Stimulated activated naive B cell treated with anti-CD40 and anti-IgM and Interleukin-4, amounts not matched to agents 10 μg/mL and 1 μg/mL and 100 μg/mL, for 72 hours (primary cell): ENCODE data around the gene CIART.
A peak's percentile ranks its signal among the peaks of the same experiment; 100 is the strongest.
"Not testable (repeated sequence)": the region's sequence is repeated elsewhere in the genome, so short reads cannot be mapped to it uniquely, and the experiment has no call there.

Experiments
- ATAC-seq, 2 donors: fragments of 150-1000 bp; cut with Tn5 transposase; replicated peaks; 2 replicates each; pipeline ENCODE4 v1.10.0; 2021; ENCODE audit warnings: moderate library complexity in 1 of 2
- DNase-seq: peaks from one replicate; pipeline ENCODE4 v3.0.0; 2021
- H3K27ac Mint-ChIP-seq: one replicate; pipeline ENCODE4 v1.8.0; 2022; ENCODE audit warnings: mild to moderate bottlenecking, mixed read lengths
- H3K27me3 Mint-ChIP-seq, 2 donors: one replicate each; pipeline ENCODE4 v1.8.0; 2022; ENCODE audit warnings: mixed read lengths in 2 of 2
- H3K36me3 Mint-ChIP-seq, 2 donors: one replicate each; pipeline ENCODE4 v1.8.0; 2022; ENCODE audit warnings: mixed read lengths in 2 of 2, mild to moderate bottlenecking in 1 of 2
- H3K4me1 Mint-ChIP-seq, 2 donors: one replicate each; pipeline ENCODE4 v1.8.0; 2022; ENCODE audit warnings: mixed read lengths in 2 of 2, mild to moderate bottlenecking in 1 of 2
- H3K4me3 Mint-ChIP-seq, 2 donors: one replicate each; pipeline ENCODE4 v1.8.0; 2022; ENCODE audit warnings: mild to moderate bottlenecking in 2 of 2, mixed read lengths in 2 of 2, moderate library complexity in 1 of 2
- H3K9me3 Mint-ChIP-seq, 2 donors: one replicate each; pipeline ENCODE4 v1.8.0; 2022; ENCODE audit warnings: mixed read lengths in 2 of 2, mild to moderate bottlenecking in 1 of 2

The CIART gene

DNA sequence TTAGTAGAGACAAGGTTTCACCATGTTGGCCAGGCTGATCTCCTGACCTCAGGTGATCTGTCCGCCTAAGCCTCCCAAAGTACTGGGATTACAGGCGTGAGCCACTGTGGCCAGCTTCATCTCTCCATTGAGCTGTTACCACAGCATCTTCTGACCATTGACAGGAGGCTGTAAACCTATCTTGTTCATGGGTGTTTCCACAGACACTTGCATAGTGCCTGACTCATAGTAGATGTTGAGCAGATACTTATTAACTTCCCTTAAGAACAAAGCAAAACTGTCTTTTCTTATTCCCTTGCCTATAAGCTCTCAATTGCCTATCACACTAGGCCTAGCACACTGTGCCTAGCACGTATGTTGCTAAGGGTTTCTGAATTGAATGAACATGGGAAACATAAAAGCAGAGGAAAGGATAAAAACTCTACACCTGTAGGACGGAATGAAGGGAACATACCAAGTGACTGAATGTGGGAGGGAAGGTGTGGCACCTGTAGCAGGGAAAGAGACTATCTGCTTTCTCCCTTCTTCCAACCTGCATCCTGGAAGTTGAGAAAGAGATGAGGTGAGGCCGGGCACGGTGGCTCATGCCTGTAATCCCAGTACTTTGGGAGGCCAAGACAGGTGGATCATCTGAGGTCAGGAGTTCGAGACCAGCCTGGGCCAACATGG lies 10.9 kb upstream of the CIART start:
- ATAC-seq (no peak), DNase-seq (no peak)
- no peaks in the 10 kb centered on the region for H3K9me3 Mint-ChIP-seq
- peaks cover 21 to 39% of the 10 kb centered on the region in 2 donors for H3K4me1 Mint-ChIP-seq
- H3K4me3 Mint-ChIP-seq: no peak overlapping the region
- peaks cover 21 to 35% of the 10 kb centered on the region in 2 donors for H3K36me3 Mint-ChIP-seq
- peaks cover 0 to 16% of the 10 kb centered on the region in 2 donors for H3K27me3 Mint-ChIP-seq
- no peak overlapping the region for H3K27ac Mint-ChIP-seq

DNA sequence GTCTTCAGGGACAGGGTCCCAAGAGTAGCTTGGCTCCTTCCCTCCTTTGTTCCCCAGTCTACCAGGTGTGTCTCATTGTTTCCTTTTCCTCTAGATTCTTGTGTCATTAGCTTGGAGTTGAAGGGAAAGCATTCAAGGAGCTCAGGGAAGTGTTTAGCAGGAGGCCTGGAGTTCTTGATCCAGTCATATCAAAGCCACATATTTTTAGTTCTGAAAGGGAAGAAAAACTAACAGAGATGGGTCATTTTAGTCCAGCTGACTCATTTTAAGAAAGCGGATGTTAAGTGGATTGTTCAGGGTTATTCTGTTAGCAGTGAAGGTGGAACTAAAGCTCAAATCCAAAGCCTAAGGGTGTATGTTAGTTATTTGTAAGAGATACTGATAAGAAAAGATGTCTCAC lies 9.0 kb upstream of the CIART start:
- no peak overlapping the region for H3K27ac Mint-ChIP-seq
- no peak for DNase-seq
- H3K27me3 Mint-ChIP-seq: peaks cover 4 to 19% of the 10 kb centered on the region in 2 donors
- no peak overlapping the region for H3K4me3 Mint-ChIP-seq
- H3K4me1 Mint-ChIP-seq: peaks cover 7 to 25% of the 10 kb centered on the region in 2 donors
- peaks cover 10 to 17% of the 10 kb centered on the region in 2 donors for H3K36me3 Mint-ChIP-seq
- ATAC-seq: no peak
- no peaks in the 10 kb centered on the region for H3K9me3 Mint-ChIP-seq

DNA sequence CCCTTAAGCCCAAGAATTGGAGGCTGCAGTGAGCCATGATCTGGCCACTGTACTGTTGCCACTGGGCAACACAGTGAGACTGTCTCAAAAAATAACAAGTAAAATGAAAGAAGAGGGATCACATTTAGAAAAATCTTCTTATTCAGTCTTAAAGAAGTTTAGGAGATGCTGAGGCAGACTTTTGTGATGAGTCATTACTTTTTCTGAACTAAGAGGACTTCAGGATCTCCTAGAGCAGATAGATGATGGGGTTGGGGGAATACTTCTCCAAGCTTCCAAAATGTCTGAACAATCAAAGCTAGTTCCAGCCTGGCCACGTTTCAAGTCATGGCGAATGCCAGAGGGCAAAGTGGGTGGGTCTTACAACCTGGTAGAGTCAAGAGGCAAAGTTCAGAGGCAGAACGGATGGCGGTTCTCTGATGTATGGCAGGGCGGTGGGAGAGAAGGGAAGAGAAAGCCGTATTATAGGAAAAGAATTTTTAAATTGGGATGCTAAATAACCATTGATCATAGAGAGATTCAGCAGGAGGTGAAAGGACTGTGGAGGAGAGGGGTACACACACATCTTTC lies 2.1 kb upstream of the CIART start:
- H3K9me3 Mint-ChIP-seq: no peaks in the 10 kb centered on the region
- no peak for DNase-seq
- H3K4me1 Mint-ChIP-seq: peaks cover 16 to 25% of the 10 kb centered on the region in 2 donors
- H3K27me3 Mint-ChIP-seq: peaks cover 21 to 22% of the 10 kb centered on the region in 2 donors
- H3K36me3 Mint-ChIP-seq: peaks cover 2 to 10% of the 10 kb centered on the region in 2 donors
- ATAC-seq: no peak
- H3K27ac Mint-ChIP-seq: no peak overlapping the region
- no peak overlapping the region for H3K4me3 Mint-ChIP-seq

DNA sequence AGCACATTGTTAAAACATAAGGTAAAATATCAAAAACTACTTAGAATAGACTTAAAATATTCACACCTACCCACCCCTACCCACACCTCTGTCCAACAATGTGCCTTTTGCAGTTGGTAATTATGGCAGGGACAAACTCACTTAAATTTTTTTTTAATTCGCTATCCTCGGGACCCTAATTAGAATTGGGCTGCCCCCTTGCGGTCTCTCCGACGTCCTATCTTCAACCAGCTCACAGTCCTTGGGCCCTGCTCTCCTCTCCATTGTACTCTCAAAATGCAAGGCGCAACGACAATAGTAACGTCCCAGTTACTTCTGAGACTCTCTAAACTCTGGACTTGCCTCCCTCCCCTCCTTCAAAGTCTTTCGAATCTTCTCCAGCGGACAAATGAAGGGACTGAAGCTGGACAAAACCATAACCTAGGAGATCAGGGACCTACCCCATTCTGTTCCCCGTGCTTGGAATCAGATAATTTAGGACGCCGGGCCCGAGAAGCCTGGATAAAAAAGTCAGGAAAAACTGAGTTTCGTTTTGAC lies 1.1 kb upstream of the CIART start:
- peak; percentile 70 to 72 for ATAC-seq
- DNase-seq: peak; percentile 35
- peak overlapping the region; percentile 78 to 88 for H3K4me3 Mint-ChIP-seq
- peaks cover 2 to 6% of the 10 kb centered on the region in 2 donors for H3K36me3 Mint-ChIP-seq
- no peaks in the 10 kb centered on the region for H3K9me3 Mint-ChIP-seq
- H3K27ac Mint-ChIP-seq: peak overlapping the region; percentile 72
- peaks cover 21 to 22% of the 10 kb centered on the region in 2 donors for H3K27me3 Mint-ChIP-seq
- H3K4me1 Mint-ChIP-seq: peaks cover 16 to 25% of the 10 kb centered on the region in 2 donors

DNA sequence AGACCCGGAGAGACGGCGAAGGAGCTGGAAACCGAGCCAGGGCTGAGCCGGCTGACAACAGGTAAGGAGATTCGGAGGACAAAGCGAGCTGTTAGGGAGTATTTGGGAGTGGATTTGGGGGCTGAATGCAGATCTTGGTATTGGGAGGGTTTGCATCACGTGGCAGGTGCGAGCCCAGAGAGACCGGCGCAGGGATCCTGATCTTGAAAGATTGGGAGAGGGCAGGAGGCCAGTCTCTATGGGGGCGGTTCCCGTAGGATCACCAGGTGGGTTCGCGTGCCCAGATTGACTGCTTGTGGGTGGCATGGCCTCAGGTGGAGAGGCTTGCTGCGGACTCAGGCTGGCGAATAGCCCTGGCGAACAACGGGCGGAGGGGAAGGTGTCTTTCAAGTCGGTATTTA lies 204 bp downstream of the CIART start:
- DNase-seq (no peak), ATAC-seq (no peak)
- peaks cover 16 to 25% of the 10 kb centered on the region in 2 donors for H3K4me1 Mint-ChIP-seq
- peaks cover 0 to 4% of the 10 kb centered on the region in 2 donors for H3K36me3 Mint-ChIP-seq
- no peak overlapping the region for H3K27ac Mint-ChIP-seq
- H3K4me3 Mint-ChIP-seq: peak overlapping the region; percentile 78 to 88
- H3K27me3 Mint-ChIP-seq: peaks cover 17 to 22% of the 10 kb centered on the region in 2 donors
- no peaks in the 10 kb centered on the region for H3K9me3 Mint-ChIP-seq

DNA sequence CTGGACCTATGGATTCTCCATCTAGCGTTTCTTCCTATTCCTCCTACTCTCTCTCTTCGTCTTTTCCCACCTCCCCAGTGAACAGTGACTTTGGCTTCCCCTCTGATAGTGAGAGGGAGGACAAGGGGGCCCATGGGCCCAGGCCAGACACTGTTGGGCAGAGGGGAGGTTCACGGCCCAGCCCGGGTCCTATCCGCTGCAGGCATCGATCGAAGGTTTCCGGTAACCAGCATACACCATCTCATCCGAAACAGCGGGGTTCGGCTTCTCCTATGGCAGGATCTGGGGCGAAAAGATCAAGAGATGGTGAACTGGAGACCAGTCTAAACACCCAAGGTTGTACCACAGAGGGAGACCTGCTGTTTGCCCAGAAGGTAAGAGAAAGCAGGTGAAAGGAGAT lies 906 bp downstream of the CIART start:
- ATAC-seq (no peak), DNase-seq (no peak)
- H3K4me1 Mint-ChIP-seq: peaks cover 16 to 23% of the 10 kb centered on the region in 2 donors
- H3K27me3 Mint-ChIP-seq: peaks cover 18 to 21% of the 10 kb centered on the region in 2 donors
- peak overlapping the region; percentile 40 to 42 for H3K4me3 Mint-ChIP-seq
- no peaks in the 10 kb centered on the region for H3K9me3 Mint-ChIP-seq
- peaks cover 0 to 4% of the 10 kb centered on the region in 2 donors for H3K36me3 Mint-ChIP-seq
- no peak overlapping the region for H3K27ac Mint-ChIP-seq

DNA sequence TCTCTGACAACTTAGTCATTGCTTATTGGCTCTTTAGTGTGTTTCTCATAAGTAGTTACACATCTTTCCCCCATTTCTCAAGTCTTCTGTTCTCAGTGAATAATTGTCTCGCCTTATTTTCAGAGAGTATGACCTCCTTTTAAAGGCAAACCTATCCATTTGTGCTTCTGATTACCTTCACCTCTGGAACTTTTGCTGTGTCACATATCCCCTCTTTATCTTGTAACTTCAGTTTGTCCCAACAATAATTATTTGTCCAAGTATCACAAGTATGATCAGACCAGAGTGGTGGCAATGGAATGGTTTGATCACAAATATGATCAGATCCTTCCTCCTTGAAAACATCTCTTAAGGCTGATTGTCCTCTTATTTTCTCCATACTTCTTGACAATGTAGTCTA lies 6.0 kb downstream of the CIART start:
- H3K27me3 Mint-ChIP-seq: peaks cover 12% of the 10 kb centered on the region in 2 donors
- no peaks in the 10 kb centered on the region for H3K9me3 Mint-ChIP-seq
- H3K36me3 Mint-ChIP-seq: no peaks in the 10 kb centered on the region
- no peak overlapping the region for H3K27ac Mint-ChIP-seq
- no peak for DNase-seq
- no peak for ATAC-seq
- H3K4me3 Mint-ChIP-seq: no peak overlapping the region
- peaks cover 5 to 7% of the 10 kb centered on the region in 2 donors for H3K4me1 Mint-ChIP-seq

DNA sequence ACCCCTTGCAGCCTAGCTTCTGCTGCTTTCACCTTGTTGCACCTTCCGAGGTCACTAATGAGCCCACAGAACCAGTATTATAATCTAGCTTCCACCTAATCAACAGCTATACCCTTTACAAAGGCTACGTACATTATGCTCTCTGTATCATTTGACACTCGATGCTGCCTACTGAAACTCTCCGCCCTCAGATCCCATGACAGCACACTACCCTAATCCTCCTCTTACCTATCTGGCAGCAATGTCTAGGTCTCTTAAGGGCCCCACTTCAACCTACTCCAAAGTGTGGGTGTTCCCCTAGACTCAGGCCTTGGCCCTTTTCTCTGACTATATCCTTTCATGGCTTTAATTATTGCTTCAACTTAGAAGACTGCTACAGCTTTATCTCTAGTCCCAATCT lies 6.5 kb downstream of the CIART start:
- peaks cover 6 to 10% of the 10 kb centered on the region in 2 donors for H3K4me1 Mint-ChIP-seq
- H3K27ac Mint-ChIP-seq: no peak overlapping the region
- ATAC-seq (no peak), DNase-seq (no peak)
- no peaks in the 10 kb centered on the region for H3K9me3 Mint-ChIP-seq
- no peak overlapping the region for H3K4me3 Mint-ChIP-seq
- H3K27me3 Mint-ChIP-seq: peaks cover 10 to 12% of the 10 kb centered on the region in 2 donors
- H3K36me3 Mint-ChIP-seq: no peaks in the 10 kb centered on the region

DNA sequence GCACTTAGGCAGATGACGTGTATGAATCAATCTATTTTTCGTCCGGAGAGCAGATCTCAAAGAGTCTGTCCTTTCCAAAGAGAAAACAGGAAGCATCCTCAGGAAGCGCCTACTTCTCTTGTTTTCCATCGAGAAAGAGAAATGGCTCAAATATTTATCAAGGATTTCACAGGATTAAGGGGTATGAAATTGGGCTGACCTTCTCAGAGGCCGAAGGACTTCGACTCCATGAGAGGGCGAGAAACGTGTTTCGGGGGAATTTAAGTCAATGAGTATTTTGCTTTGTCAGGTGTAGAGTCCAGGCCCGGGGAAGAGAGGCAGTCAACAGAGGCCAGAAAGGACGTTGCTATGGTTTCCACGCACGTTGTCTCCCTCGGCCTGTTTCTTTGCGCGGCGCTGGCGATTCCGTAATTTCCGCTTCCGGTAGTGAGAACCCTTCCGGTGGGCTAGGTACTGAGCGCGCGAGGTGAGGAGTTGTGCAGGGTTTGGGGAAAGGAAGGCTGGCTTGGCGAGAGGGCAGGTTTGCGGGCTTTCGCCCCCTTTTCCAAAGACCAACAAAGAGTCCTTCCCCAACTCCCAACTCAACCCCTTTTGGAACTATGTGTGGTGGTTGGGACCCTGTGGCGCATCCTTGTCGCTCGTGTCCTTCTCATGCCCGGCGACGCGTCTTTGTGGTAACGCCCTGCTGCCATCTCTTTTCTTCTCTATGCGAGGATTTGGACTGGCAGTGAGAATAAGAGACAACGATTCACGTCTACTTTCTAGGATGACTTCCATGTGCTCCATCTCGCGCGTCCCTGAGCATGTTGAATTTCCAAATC lies 11.3 kb downstream of the CIART start, which contains the start of gene MRPS21:
Gene MRPS21, plus strand, starts transcription at position 429 of the 821 bp plus-strand sequence. CDS start 506 bp downstream, outside the sequence.
- H3K27me3 Mint-ChIP-seq: peaks cover 2 to 5% of the 10 kb centered on the region in 2 donors
- H3K9me3 Mint-ChIP-seq: no peaks in the 10 kb centered on the region
- peak; percentile 100 for ATAC-seq
- peak; percentile 88 for DNase-seq
- H3K27ac Mint-ChIP-seq: peak within 1 kb of the TSS; percentile 99
- peak within 1 kb of the TSS; percentile 90 to 99 for H3K4me3 Mint-ChIP-seq
- peaks cover 16 to 20% of the 10 kb centered on the region in 2 donors for H3K36me3 Mint-ChIP-seq
- H3K4me1 Mint-ChIP-seq: peaks cover 17 to 33% of the 10 kb centered on the region in 2 donors

DNA sequence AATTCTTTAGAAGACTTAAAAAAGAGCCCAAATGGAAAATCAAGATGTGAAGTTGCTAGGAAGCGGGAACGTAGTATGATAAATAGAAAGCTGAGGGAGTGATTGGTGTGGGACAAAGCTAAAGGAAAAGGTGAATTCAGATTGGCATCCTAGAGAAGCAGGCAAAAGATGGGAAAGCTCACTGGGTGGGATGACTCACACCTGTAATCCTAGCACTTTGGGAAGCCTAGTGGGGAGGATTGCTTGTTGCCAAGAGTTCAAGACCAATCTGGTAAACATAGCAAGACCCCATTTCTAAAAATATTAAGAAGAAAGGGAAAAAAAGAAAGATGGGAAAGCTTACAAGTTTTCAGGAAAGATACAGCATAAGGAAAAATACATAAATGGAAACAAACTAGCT lies 13.1 kb downstream of the CIART start:
- no peak for DNase-seq
- peak overlapping the region; percentile 41 to 44 for H3K4me3 Mint-ChIP-seq
- H3K9me3 Mint-ChIP-seq: no peaks in the 10 kb centered on the region
- H3K36me3 Mint-ChIP-seq: peaks cover 22 to 29% of the 10 kb centered on the region in 2 donors
- H3K27ac Mint-ChIP-seq: no peak overlapping the region
- ATAC-seq: no peak
- peaks cover 20 to 38% of the 10 kb centered on the region in 2 donors for H3K4me1 Mint-ChIP-seq
- no peaks in the 10 kb centered on the region for H3K27me3 Mint-ChIP-seq

DNA sequence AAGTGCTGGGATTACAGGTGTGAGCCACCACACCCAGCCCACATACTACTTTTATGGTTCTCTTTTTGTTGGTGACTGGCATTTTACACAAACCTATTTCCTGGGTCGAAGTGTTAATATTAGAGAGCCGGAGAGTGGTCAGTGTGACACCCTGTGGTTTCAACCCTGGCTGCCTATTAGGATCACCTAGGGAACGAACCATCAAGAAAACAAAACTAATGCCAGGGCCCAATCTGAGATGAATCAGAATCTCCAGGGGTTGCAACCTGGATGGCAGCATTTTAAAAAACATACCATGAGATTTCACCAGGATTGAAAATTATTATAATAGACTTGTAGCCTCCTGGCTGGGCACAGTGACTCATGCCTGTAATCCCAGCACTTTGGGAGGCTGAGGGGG lies 17.4 kb downstream of the CIART start:
- no peaks in the 10 kb centered on the region for H3K27me3 Mint-ChIP-seq
- H3K4me3 Mint-ChIP-seq: no peak overlapping the region
- peaks cover 42 to 51% of the 10 kb centered on the region in 2 donors for H3K36me3 Mint-ChIP-seq
- peaks cover 19 to 37% of the 10 kb centered on the region in 2 donors for H3K4me1 Mint-ChIP-seq
- no peaks in the 10 kb centered on the region for H3K9me3 Mint-ChIP-seq
- H3K27ac Mint-ChIP-seq: no peak overlapping the region
- DNase-seq (no peak), ATAC-seq (no peak)

DNA sequence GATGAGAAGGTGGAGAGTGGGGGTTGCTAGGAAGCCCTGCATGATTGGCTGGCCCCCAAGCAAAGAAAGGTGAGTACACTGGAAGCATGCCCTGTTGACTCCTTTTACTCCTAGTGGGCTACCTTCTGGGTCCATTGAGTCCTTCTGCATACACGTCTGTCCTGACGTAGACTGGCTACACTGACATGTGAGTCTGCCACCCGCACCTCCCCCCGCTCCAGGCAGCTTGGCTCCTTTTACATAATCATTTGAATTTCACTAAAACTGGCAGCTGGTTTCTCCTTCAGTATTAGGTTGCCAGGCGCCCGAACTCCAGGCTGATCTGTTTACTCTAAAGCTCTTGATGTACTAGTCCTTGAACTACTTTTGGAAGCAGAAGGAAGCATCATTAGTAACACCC lies 20.0 kb downstream of the CIART start:
- Mint-ChIP-seq H3K9me3 (no peaks in the 10 kb centered on the region), H3K27me3 (no peaks in the 10 kb centered on the region)

DNA sequence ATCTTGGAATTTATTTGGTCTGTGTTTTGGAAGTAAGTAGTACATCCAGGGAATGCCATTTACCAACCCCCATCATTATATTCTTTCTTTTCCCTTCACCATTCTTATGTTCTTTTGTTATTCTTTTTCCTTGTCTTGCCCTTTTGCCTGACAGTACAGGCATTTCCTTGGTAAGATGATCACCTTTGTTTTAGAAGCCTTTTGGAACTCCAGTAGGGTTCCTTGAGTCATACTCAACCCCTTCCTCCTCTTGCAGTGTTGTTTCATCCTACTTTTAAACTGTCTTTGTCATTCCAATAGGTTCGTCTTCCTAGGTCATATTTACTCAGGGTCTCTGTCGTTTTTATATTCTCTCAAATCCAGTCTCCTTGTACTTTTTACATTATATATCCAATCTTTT lies 20.5 kb downstream of the CIART start:
- ATAC-seq (no peak), DNase-seq (no peak)
- Mint-ChIP-seq H3K4me3 (no peak overlapping the region), H3K9me3 (no peaks in the 10 kb centered on the region), H3K4me1 (peaks cover 9 to 18% of the 10 kb centered on the region in 2 donors), H3K27me3 (no peaks in the 10 kb centered on the region), H3K27ac (no peak overlapping the region), H3K36me3 (peaks cover 42 to 48% of the 10 kb centered on the region in 2 donors)

More for the DNA sequence above, 20.0 kb downstream of the CIART start:
- DNase-seq (no peak), ATAC-seq (no peak)
- H3K27ac Mint-ChIP-seq: peak overlapping the region; percentile 86
- peaks cover 9 to 20% of the 10 kb centered on the region in 2 donors for H3K4me1 Mint-ChIP-seq
- peaks cover 42 to 45% of the 10 kb centered on the region in 2 donors for H3K36me3 Mint-ChIP-seq
- H3K4me3 Mint-ChIP-seq: no peak overlapping the region

DNA sequence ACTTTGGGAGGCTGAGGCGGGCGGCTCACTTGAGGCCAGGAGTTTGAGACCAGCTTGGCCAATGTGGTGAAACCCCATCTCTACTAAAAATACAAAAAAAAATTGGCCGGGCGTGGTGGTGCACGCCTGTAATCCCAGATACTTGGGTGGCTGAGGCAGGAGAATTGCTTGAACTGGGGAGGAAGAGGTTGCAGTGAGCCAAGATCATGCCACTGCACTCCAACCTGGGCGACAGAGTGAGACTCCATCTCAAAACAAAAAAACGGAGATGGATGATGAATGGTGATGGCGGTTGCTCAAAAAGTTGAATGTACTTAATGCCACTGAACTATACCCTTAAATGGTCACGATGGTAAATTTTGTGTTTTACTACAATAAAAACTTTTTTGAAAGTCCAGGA lies 26.2 kb downstream of the CIART start:
- ATAC-seq, H3K27me3 Mint-ChIP-seq, H3K4me1 Mint-ChIP-seq, H3K27ac Mint-ChIP-seq, H3K9me3 Mint-ChIP-seq, H3K4me3 Mint-ChIP-seq, DNase-seq: not testable (repeated sequence)
- peaks cover 28 to 37% of the 10 kb centered on the region in 2 donors for H3K36me3 Mint-ChIP-seq
